Measurements from ENCODE around the gene OR14A16.

Gene OR14A16

GRCh38 chr1:247824023-247824422 lies at the start of gene OR14A16:
Gene OR14A16, minus strand, starts transcription at chr1:247824119. Its CDS starts 8,390 bp downstream, at chr1:247815729.
- DNase-seq (ENCODE audit: low spot score): no peak

- DNase-seq (ENCODE audit: low spot score): no peak
These were observed 41.5 kb upstream of the OR14A16 start for GRCh38 chr1:247865416-247865815.

GRCh38 chr1:247864644-247865043 lies 40.7 kb upstream of the OR14A16 start:
- DNase-seq (ENCODE audit: low spot score): no peak

- DNase-seq (ENCODE audit: low spot score): no peak
These were observed 38.8 kb upstream of the OR14A16 start for GRCh38 chr1:247862756-247863155.

- DNase-seq (ENCODE audit: low spot score): no peak
These were observed 34.2 kb upstream of the OR14A16 start for GRCh38 chr1:247857985-247858619.

- no peak for DNase-seq (ENCODE audit: low spot score)
These were observed 33.4 kb upstream of the OR14A16 start, which contains the start of gene TRIM58 for GRCh38 chr1:247857069-247857984. Gene TRIM58, plus strand, starts transcription at chr1:247857187. Its CDS starts 60 bp downstream, at chr1:247857247.

GRCh38 chr1:247855911-247856310 lies 32.0 kb upstream of the OR14A16 start:
- DNase-seq (ENCODE audit: low spot score): no peak

- no peak for DNase-seq (ENCODE audit: low spot score)
These were observed 31.1 kb upstream of the OR14A16 start for GRCh38 chr1:247854899-247855545.

GRCh38 chr1:247849616-247850015 lies 25.7 kb upstream of the OR14A16 start:
- no peak for DNase-seq (ENCODE audit: low spot score)

GRCh38 chr1:247848346-247848745 lies 24.4 kb upstream of the OR14A16 start:
- no peak for DNase-seq (ENCODE audit: low spot score)

- DNase-seq (ENCODE audit: low spot score): no peak
These were observed 21.7 kb upstream of the OR14A16 start for GRCh38 chr1:247845693-247846017.

- DNase-seq (ENCODE audit: low spot score): no peak
These were observed 21.2 kb upstream of the OR14A16 start for GRCh38 chr1:247845011-247845692.

GRCh38 chr1:247843411-247843810 lies 19.5 kb upstream of the OR14A16 start:
- DNase-seq (ENCODE audit: low spot score): no peak

GRCh38 chr1:247841796-247842195 lies 17.9 kb upstream of the OR14A16 start, which contains the start of gene OR11L1:
Gene OR11L1, minus strand, starts transcription at chr1:247841896. Its CDS starts 0 bp downstream, at chr1:247841896.
- DNase-seq (ENCODE audit: low spot score): no peak

GRCh38 chr1:247840818-247841217 lies 16.9 kb upstream of the OR14A16 start:
- no peak for DNase-seq (ENCODE audit: low spot score)

- DNase-seq (ENCODE audit: low spot score): no peak
These were observed 9.7 kb upstream of the OR14A16 start for GRCh38 chr1:247833601-247834000.

- DNase-seq (ENCODE audit: low spot score): no peak
These were observed 5.7 kb upstream of the OR14A16 start for GRCh38 chr1:247829656-247830055.

GRCh38 chr1:247825362-247825761 lies 1.4 kb upstream of the OR14A16 start:
- DNase-seq (ENCODE audit: low spot score): no peak

- no peak for DNase-seq (ENCODE audit: low spot score)
These were observed 1.9 kb downstream of the OR14A16 start for GRCh38 chr1:247822060-247822459.

- no peak for DNase-seq (ENCODE audit: low spot score)
These were observed 11.3 kb downstream of the OR14A16 start for GRCh38 chr1:247812637-247813036.

GRCh38 chr1:247797518-247797917 lies 26.4 kb downstream of the OR14A16 start:
- no peak for DNase-seq (ENCODE audit: low spot score)

GRCh38 chr1:247769603-247770002 lies 54.3 kb downstream of the OR14A16 start:
- no peak for DNase-seq (ENCODE audit: low spot score)
